GM18502 (cell line): ENCODE results near the gene NEDD9.

Source experiments
- ATAC-seq: cut with Tn5 transposase; IDR thresholded peaks from one replicate; pipeline ENCODE4 v1.9.1; 2021; ENCODE audit warnings: mild to moderate bottlenecking; ENCODE audit not compliant: unreplicated experiment, poor library complexity

Gene NEDD9

DNA sequence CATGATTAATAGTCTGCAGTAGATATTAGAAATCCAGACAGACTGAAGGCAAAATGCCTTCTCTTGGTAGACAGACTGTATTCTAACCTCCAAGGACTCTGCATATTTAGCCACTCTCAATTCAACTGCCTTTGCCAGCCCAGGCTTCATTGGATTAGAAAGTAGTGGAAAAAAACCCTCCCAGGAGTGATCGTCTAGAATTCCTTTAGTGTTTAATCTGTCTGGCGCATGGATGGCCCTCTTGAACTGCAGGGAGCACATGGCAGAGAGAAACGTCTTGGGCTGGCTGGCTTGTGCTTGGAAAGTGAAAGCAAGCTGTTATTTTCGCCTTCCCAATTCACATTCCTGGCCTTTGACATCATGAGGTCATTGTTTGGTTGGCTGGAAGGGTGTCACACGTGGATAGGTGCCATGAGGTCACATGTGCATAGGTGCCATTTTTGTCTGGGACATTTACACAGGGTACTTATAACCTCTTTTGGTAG is 30.9 kb upstream of the NEDD9 start:
- ATAC-seq, result no peak

DNA sequence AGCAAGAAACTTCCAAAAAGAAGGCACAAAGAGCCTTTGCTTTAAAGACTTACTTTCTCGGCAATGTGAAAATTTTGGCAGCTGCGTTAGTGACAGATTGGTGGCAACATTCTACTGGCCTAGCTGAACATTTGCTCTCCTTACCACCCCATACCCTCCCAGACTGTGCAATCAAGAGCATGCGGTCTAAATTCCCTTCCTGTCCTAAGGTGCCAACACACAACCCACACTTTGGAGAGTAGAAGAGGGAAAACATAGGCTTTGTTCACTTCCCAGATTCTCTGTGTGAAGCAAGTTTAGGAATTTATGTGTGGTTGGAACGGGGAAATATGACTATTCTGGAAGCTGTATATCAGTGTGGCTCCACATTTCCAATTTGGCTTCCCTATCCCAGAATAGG is 29.8 kb upstream of the NEDD9 start:
- no peak for ATAC-seq

DNA sequence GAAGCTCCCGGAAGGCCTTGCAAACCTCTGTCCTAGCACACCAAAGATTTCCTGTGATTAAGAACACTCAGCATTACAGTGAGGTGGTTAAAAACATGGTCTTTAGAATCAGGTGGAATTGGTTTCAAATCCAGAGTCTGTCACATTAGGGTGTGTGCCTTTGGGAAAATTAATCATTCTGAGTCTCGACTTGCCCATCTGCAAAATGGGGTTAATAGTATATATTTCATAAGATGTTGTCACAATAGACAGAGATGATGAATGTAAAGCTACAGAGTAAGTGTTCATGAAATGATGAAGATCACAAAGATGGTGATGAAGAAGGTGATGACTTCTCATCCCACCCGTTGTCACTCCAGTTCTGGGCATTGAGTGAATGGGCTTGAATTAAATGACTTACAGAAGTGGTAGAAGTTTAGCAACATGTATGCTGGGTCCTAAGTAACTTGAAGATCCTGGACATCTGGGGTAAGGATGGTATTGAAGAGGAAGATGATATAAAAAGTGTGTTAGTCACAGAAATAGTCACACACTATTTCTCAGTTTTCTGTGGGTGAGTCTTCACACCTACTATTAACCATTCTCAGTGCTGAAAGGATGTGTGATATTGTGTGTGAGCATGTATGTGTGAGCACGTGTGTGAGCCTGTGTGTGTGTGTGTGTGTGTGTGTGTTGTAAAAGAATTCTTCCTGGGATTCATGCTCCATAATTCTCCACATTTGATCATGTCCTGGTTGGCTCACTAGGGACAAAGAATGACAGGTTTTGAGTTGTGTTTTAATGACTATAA is 28.0 kb upstream of the NEDD9 start:
- no peak for ATAC-seq

DNA sequence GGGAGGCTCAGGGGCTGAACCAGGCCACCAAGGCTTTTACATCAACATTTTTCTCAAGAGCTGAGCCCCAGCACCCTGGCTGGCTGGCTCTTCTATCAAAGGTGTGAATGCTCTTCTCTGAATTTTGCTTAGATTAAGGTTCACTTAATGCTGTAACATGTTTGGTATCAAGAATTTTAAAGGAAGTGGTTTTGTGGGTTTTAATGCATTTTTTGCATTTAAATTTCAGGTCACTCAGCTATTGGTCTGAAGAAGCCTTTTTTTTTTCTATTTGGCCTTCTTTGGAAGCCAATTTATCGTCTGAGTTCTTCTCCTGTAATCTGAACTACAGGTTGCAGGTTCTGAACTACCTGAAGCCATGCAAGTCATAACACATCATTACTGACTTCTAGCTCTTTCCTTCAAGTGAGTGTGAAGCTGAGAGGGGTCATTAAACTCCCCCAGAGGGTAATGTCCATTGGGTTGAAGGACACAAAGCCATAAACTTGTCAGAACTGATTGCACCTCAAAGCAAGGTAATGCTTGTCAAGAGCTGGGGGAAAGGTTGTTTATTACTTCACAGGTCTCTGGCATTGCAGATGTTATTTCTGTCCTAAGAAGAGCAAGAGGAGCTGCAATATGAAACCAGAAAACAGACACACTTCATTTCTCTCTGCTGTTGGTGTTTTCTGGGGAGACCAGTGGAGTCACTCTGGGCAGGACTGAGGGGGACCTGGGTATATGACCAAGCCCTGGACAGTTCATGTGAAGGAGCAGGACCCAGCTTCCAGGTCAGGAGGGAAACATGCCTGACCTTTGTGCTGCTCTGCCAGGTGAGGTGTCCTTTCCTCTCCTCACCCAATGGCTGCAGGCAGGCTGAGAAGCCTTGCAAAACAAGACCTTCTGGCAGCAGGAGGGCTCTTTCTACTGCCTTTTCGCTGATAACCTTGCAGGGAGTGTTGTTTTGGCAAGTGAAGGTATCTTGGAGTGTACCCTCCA is 26.1 kb upstream of the NEDD9 start:
- ATAC-seq, result peak; percentile 69

DNA sequence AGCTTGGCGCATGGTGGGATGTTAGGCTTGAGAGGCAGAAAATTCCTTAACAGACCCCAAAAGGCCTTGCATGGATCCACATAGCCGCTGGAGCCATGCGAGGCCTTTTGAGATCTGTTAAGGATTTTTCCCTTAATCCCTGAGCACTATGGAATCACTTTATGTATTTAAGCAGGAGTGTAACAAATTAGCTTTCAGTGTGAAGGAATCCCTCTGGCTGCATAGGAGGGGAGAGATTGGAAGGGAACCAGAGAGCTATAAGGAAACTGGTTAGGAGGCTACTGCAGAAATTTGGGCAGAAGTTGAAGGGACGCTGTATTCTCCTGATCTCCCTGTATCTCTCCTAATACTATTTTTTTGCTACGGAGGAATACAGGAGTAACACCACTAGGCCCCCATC is 23.1 kb upstream of the NEDD9 start:
- no peak for ATAC-seq

DNA sequence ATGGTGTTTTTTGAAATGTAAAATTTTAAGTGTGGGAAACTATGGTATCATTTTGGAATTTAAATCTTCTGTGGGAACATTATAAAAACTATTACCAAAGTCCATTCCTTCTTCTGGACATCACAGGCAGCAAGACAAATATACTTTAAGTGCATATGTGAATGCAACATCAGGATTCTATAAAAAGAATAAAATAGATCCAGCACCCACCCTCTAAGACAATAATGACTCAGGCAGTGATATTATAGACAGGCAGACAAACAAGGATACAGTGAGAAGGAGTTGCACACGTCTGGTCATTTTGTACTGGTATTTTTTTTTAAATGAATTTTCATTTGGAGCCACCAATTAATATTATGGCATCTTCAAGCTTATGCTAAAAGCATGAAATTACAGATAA is 21.1 kb upstream of the NEDD9 start:
- ATAC-seq, result no peak

DNA sequence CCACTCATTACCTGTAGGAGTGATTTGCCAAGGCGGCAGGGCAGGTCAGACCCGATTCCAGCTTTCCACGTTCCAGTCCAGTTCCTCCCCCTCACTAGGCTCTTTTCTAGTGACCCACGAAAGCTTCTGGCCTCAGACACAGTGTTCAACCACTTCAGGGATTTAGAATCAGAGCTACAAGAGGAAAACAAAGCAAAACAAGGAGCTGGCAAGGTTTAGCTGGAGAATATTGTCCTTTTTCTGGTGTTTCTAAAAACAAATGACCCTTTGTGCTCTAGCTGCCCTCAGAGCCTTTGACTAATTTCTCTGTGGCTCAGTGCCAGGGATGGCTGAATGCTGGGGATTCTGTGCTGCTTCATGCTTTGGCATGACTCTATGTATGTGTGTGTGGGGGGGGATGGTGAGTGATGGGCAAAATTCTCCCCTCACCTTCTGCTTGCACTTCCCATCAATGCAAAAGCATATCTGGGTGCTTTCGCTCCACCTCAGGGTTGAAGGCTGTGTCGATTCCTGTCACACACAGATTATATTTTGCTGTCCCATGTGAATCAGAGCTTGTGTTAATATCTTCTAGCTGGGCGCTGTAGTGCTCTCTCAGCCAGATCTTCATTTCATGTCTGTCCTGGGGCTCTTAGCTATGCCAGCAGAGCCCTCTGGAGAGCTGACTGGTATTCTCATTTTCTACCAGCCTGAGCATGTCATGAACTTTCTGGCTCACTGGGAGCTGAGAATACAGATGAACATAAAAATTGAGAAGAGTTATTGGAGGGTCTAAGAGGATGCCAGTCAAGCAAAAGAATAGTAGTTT is 19.3 kb upstream of the NEDD9 start:
- no peak for ATAC-seq

DNA sequence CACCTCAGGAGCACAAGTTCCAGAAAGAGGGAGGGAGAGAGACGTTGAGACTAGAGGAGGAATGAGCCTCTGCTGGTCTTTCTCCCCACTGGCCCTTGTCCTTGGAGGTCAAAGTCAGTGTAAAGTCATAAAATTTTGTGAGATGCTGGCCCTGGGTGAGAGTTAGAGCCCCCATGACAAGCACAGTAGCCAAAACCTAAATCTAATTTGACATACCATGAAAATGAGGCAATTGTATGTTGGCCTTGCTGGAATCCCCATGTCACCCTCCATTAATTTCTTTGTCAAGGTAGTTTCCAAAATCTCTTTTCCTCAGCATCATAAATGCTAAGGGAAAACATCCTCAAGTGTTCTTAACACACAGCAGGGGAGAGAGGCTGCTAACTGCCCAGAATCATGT is 17.6 kb upstream of the NEDD9 start:
- no peak for ATAC-seq

DNA sequence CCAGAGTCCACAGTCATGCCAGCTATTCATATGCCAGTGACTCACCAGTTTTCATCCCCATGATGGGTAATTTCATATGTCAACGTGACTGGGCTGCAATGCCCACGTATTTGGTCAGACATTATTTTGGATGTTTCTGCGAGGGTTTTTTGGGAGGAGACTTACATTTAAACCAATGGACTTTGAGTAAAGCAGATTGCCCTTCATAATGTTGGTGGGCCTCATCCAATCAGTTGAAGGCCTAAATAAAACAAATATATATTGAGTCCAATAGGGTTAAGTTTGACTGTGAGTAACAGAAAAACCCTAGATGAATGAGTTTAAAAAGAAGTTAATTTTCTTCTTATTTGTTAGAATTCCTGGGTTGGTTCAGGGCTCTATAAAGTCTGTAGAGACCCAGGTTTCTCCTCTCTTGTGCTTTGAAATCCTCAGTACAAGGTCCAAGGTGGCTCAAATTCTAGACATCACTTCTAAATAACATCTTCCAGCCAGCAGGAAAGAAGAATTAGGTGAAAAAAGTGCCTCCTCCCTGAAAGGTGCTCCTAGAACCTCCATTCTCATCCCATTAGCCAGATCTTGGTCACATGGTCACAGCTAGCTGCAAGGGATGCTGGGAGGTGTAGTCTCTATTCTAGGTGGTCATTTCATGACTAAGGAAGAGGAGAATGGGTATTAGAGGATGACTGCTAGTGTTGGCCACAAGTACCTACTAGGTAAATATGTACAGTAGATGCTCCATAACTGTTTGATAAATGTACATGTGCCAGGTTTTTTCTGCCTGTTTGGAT is 16.7 kb upstream of the NEDD9 start:
- no peak for ATAC-seq

DNA sequence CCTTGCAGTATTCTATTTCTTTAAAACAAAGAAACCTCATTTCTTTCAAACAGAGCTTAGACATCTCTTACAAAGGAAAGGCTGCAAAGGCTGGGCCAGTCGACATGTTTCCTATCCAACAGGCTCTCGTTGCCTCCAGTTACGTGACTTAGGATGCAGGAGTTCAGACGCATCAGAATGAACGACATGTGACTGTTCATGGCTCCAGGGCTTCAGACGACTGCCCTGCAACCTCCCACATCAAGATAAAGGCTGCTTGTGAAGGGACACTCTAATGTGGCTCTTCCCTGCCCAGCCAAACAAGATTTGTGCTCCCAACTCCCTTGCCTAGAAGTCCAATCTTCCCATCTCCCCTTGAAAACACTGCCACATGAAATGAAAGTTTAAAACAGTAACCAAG is 14.3 kb upstream of the NEDD9 start:
- no peak for ATAC-seq

DNA sequence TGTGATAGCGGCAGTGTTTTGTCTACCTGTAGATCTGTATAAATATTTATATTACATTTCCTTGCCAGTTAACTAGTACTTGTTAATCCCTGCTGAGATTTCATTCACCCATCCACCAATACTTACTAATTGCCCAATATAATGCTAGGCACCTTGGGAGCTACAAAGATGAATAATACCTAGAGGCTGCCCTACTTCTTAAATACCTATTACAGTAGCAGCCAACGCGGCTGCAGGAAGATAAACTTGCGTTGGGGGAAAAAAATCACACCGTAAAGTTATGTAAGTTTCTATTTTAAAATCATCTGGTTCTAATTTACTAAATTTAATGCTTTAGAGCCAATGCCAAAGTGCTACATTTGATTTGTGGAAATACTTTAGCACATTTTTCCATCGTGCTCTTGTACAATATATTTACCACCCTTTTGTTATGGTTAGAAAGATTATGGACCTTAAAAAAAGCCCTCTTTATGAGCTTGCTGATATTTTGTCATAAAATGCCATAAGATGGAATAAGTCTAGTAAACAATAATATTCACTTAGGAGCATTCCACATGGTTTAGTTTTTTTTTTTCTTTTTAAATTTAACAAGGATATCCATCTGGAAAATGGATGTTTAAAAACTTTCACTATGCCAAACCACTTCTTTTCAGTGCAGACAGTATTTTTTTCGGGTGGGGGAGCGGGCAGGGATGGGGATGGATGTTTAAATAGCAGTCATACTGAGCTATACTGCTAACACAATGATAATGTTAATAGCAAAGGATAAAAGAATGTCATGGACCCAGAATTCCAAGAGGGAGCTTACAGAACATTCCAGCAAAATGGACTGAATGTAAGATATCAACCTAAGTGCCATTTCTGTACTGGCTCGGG is 13.2 kb upstream of the NEDD9 start:
- ATAC-seq, result no peak

DNA sequence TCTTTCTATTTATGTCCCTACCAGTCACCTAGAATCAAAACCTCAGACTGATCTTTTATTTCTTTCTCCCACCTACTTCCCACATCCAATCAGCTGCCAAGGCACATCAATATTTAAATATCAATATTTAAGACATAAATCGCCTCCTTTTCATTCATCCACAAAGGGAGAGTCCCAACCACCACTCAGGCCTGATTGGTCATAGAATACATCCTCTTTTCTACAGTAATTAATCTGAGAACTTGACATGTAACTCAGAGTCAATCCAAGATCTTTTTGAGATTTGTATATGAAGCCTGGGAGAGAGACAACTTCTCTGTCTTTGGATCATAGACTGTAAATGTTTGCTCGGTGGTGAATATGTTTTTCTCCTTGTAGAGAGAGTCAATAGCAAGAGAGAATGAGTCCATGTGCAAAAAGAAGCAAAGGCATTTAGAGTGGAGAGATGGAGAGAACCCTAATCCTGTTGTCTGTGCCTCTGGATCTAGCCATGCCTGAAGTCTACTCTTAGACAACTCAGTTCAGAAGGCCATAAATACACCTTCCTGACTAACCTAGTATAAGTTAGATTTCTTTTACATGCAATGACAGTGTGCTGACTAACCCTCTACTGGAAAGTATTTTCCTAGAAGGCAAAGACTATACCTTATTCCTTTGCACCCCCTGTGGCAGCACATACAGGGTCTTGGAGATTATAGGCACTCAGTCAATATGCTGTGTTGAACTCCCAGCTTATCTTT is 12.1 kb upstream of the NEDD9 start:
- ATAC-seq, result no peak

DNA sequence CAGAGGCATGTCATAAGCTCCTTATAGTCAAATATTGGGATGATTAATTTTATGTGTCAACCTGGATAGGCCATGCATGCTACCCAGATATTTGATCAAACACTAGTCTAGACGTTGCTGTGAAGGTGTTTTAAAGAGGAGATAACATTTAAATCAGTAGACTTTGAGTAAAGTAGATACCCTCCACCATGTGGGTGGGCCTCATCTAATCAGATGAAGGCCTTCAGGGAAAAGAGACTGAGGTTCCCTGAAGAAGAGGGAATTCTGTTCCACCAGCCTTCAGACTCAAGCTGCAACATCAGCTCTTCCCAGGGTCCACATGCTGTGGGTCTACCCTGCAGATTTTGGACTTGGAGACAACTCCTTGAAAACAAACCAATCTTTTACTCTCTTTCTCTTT is 11.4 kb upstream of the NEDD9 start:
- no peak for ATAC-seq

DNA sequence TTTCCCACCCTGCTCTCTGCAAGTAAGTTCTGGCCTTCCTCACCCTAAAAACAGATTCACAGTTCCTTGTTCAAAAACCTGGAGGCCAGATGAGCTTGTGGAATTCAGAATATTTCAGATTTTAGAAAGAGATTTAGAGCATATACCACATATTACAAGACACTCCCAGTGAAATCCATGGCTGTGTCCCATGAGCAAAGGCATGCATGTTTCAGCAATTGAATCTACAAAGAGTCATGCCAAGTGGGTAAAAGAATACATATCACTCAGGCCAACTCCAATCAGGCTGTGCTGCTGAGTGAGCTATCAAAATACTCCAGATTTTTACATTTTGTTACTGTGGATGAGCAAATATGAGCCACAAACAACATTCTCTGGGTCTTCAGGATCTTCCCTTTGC is 10.2 kb upstream of the NEDD9 start:
- no peak for ATAC-seq

DNA sequence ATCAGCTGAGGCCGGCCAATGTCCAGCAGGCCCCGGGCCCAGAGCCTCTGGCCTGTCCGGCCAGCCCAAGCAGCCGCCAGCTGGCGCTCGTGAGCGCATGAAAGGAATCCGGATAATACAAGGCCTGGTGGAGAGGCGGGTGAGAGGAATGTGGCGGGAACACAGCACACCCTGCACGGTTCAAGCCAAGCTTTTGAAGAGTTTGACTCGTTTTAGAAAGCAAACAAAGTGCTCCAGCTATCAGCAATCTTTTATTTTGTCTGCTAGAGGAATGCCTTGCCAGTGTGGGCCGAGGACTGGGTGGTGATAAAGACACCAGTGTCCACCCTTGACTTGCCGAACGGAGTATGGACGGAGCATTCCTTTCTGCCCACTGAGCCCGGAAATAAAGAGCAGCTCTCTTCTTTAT is 9.3 kb upstream of the NEDD9 start:
- no peak for ATAC-seq

DNA sequence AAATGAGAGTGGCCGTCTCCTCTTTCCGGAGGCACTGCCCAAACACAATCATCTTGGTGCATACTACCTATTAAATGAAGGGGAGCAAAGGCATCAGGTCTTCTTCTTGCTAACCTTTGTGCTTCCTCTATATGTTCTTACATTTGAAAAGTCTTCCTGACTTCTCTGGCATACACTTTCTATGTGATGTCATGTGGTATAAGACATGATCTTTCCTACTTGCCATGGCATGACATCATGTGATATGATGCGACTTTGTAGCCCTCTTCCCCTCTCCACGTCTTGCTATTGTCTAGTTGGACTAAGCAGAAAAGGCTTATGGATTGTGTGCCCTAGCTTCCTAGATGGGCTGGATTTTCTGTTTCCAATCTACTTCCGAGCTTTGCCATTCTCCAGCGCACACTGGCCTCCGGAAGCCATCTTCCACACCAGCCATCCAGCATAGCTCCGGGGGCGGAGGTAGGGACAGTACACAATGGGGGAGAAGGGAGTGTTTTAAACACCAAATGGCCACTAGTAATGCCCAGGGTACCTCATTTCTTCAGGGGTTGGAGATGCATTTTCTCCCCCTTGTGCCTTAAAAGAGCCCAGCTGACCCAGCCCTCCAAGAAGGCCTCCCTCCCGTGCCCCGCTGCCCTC is 8.8 kb upstream of the NEDD9 start:
- ATAC-seq, result no peak

DNA sequence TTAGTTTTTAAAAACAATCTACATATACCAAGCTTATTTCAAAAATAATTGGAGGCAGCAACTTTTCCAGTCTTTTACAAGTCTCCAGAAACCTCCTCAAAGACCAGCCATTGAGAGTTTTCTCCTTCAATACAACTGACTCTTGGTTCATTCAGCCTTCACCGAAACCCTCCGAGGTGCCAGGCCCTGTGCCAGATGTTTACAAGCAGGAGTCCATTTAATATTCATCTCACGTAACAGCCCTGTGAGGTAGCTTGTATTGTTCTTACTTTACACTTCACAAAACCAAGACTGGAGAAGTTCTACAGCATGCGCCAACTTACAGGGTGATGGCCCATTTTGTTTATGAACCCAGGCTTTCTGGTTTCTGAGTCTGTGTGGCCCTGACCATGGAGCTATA is 5.5 kb upstream of the NEDD9 start:
- no peak for ATAC-seq

DNA sequence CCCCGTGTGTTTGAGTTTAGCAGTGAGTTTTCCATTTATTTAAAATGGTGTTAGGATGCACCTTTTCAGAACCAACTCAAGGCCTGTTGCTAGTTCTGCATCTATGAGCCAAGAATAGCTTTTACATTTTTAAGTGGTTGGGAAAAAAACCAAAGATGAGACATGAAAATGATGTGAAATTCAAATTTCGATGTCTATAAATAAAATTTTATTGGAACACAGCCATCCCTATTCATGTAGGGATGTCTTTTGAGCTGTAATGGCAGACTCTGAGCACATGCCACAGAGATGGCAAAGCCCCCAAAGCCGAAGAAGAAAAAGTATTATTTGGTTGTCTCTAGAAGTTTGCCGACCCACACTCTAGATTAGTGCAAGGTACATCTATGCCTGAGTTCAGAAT is 5.0 kb upstream of the NEDD9 start:
- ATAC-seq, result no peak
